Umbilical cord (tissue), 1 donor: Measurements from ENCODE around the gene TPST2. TPM values are rescaled to one million over a fixed set of nuclear protein-coding genes. Genes with fewer than 3 reads are reported as not detected.

Experiments used
- total RNA-seq: library from RNA; depleted of rRNA; stranded (reverse); fragments of >200 nt; gene quantifications from one replicate; pipeline ENCODE4 v1.2.3, GENCODE V29; 2014; ENCODE audit warnings: low replicate concordance; ENCODE audit not compliant: insufficient read depth

The TPST2 gene
- total RNA-seq, 1 donor from 2014 or later, result 9.9 TPM

Other genes starting within 250 kb of the TPST2 start
- gene ASPHD2, start 160.9 kb downstream of the TPST2 start, total RNA-seq, result 1.7 TPM
- 39.7 TPM for gene HPS4, start 106.3 kb downstream of the TPST2 start, total RNA-seq
- gene SRRD, start 106.3 kb downstream of the TPST2 start, total RNA-seq, result 3.6 TPM
- gene TFIP11, start 77.7 kb downstream of the TPST2 start, total RNA-seq, result 42.6 TPM
- 0.72 TPM for gene CRYBB1, start 27.9 kb upstream of the TPST2 start, total RNA-seq
- gene CRYBA4, start 31.8 kb upstream of the TPST2 start, total RNA-seq, result not detected
- gene MIAT, start 67.5 kb upstream of the TPST2 start, total RNA-seq, result 3.6 TPM